GM18505 (cell line): Measurements from ENCODE around the gene NOMO2.
"Not testable (repeated sequence)": the region's sequence is repeated elsewhere in the genome, so short reads cannot be mapped to it uniquely, and the experiment has no call there.

Experiments used
- ATAC-seq: cut with Tn5 transposase; IDR thresholded peaks from one replicate; pipeline ENCODE4 v1.9.1; 2021; ENCODE audit not compliant: unreplicated experiment

Gene NOMO2

GRCh38 chr16:18384869-18385268, 177.0 kb downstream of the NOMO2 start:
- ATAC-seq: not testable (repeated sequence)

GRCh38 chr16:18384098-18384636, 177.7 kb downstream of the NOMO2 start:
- not testable (repeated sequence) for ATAC-seq

- ATAC-seq: not testable (repeated sequence)
Observed at GRCh38 chr16:18382696-18383095, 179.2 kb downstream of the NOMO2 start.
